Erythroblast (primary cell): Measurements from ENCODE around the gene SPNS2.

Source experiments
- GATA1 ChIP-seq: IDR thresholded peaks from 2 replicates; pipeline ENCODE4 v1.6.1; 2011; ENCODE audit warnings: low read depth, mild to moderate bottlenecking, control low read depth, low read length, moderate library complexity
- POLR2A ChIP-seq: IDR thresholded peaks from 2 replicates; pipeline ENCODE4 v1.6.1; 2011; ENCODE audit warnings: mild to moderate bottlenecking, low read length

- TF ChIP-seq POLR2A = no peak
- TF ChIP-seq GATA1 = no peak
Measured at GRCh38 chr17:4576161-4576558, 77.5 kb downstream of the SPNS2 start.
